Right cardiac atrium (tissue), 5 donors: Measurements from ENCODE around the gene PRMT5. TPM values are rescaled to one million over a fixed set of nuclear protein-coding genes. Genes with fewer than 3 reads are reported as not detected.

Experiments
- ATAC-seq, 2 donors: fragments of 200-7000 bp; cut with Tn5 transposase; one replicate each; pipeline versions ENCODE4 v1.8.0 to v1.9.1; 2020; ENCODE audit warnings: moderate library complexity in 2 of 2, mild to moderate bottlenecking in 1 of 2
- DNase-seq, 3 donors: peaks; one replicate each; pipeline ENCODE4 v3.0.0-alpha.2; 2020
- H3K27ac ChIP-seq: one replicate; pipeline ENCODE4 v1.5.1; 2013; ENCODE audit warnings: mild to moderate bottlenecking, low read length, control low read depth, moderate library complexity
- H3K27me3 ChIP-seq: one replicate; pipeline ENCODE4 v1.6.1; 2013; ENCODE audit not compliant: control insufficient read depth, insufficient read depth
- H3K4me1 ChIP-seq: one replicate; pipeline ENCODE4 v1.6.1; 2013; ENCODE audit warnings: low read length; ENCODE audit not compliant: control insufficient read depth, insufficient read depth
- H3K4me3 ChIP-seq: one replicate; pipeline ENCODE4 v1.5.1; 2013; ENCODE audit warnings: low read length, control low read depth
- H3K9me3 ChIP-seq: one replicate; pipeline ENCODE4 v1.6.1; 2013; ENCODE audit warnings: low read length; ENCODE audit not compliant: control insufficient read depth
- WGBS: extraction: QIAGEN DNeasy Blood & Tissue Kit; methylation state at CpG from one replicate; pipeline ENCODE4 v1.1.7; 2013; 5-methylcytosine and 5-hydroxymethylcytosine counted together
- intact Hi-C, 4 donors: fragments of 100-400 bp; cut with DNase I; formaldehyde crosslinking; loops; one replicate each; pipeline versions ENCODE4 v1.11.0 to v1.14.0; 2022 to 2023
- polyA plus RNA-seq: library from polyadenylated mRNA; stranded (reverse); fragments of 200-250 nt; gene quantifications from one replicate; pipeline ENCODE4 v1.2.3, GENCODE V29; 2013
- total RNA-seq, 4 donors: library from RNA; stranded (reverse); fragmentation: NEBNext Ultra II Directional; extraction: Animal tissue kit (Norgen Biotek cat#: 25700); gene quantifications; one replicate each; pipeline ENCODE4 v1.2.1, GENCODE V29; 2021
- donor health status: healthy with polysubstance abuse.
- donor health status: DM: no; HTN: yes; CAD: no.
- donor health status: DM: no; HTN: no; CAD: no.
- donor health status: DM: no; HTN: yes; CAD: no; lungs with severe emphysema.
- donor health status: DM: yes; HTN: yes; CAD: no.

The PRMT5 gene
- total and polyA plus RNA-seq, 5 donors: 22.0 to 52.1 (median 47.2) TPM

DNA sequence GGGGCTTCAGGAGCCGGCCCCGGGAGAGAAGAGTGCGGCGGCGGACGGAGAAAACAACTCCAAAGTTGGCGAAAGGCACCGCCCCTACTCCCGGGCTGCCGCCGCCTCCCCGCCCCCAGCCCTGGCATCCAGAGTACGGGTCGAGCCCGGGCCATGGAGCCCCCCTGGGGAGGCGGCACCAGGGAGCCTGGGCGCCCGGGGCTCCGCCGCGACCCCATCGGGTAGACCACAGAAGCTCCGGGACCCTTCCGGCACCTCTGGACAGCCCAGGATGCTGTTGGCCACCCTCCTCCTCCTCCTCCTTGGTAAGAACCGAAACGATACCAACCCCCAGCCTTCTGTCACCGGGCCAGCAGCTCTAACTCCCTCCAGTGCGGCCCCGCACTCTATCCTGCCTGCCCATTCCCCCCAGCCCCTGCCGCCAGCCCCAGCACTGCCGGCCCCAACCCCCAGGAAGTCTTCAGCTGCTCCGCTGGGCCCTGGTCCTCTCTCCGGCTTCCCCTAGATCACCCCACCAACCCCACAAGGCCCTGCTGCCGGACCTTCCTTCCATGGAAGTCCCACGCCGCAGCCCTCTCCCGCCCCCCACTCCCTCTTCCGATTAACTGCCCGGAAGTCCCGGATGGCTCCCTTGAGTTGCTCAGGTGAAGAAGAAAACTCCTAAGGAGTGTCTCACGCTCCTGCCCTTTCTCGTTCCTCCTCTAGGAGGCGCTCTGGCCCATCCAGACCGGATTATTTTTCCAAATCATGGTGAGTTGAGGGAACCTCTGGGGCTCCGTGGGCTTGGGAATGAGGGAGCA lies 56.9 kb downstream of the PRMT5 start:
- Histone ChIP-seq H3K4me1 (peaks cover 5% of the 10 kb centered on the region), H3K9me3 (no peaks in the 10 kb centered on the region), H3K4me3 (peak overlapping the region; percentile 72), H3K27ac (peak overlapping the region; percentile 81), H3K27me3 (no peaks in the 10 kb centered on the region)
- DNase-seq (peak; percentile 75 to 91 (median 88)), ATAC-seq (peak; percentile 58 to 64)
- intact Hi-C loops: no loop called here
- under 1% methylated on average over 45 of the region's 45 CpGs for WGBS

- peaks cover 5% of the 10 kb centered on the region for H3K4me1 ChIP-seq
- intact Hi-C loops: no loop called here
- H3K27ac ChIP-seq: peak within 1 kb of the TSS; percentile 81
- WGBS: under 1% methylated on average over 50 of the region's 50 CpGs
- ATAC-seq: peak; percentile 97
- no peaks in the 10 kb centered on the region for H3K9me3 ChIP-seq
- DNase-seq: peak; percentile 92 to 97 (median 97)
- peak within 1 kb of the TSS; percentile 72 for H3K4me3 ChIP-seq
- no peaks in the 10 kb centered on the region for H3K27me3 ChIP-seq
Measured at GRCh38 chr14:22871224-22872032, 57.7 kb downstream of the PRMT5 start, which contains the start of gene LRP10. TSS of gene LRP10 (plus strand) at chr14:22871740. CDS start at chr14:22872304, 564 bp downstream.

GRCh38 chr14:22870811-22871223 lies 58.4 kb downstream of the PRMT5 start:
- H3K4me1 ChIP-seq: peaks cover 5% of the 10 kb centered on the region

More at GRCh38 chr14:22870811-22871223, 58.4 kb downstream of the PRMT5 start:
- ATAC-seq (peak; percentile 4 to 6), DNase-seq (no peak)
- no peaks in the 10 kb centered on the region for H3K27me3 ChIP-seq
- peak overlapping the region; percentile 72 for H3K4me3 ChIP-seq
- WGBS: 4% methylated on average over 1 of the region's 1 CpG
- H3K27ac ChIP-seq: peak overlapping the region; percentile 81
- no peaks in the 10 kb centered on the region for H3K9me3 ChIP-seq
- intact Hi-C loops: no loop called here

Other genes with a start within 250 kb of the PRMT5 start
- 100 to 1,000 TPM in 3 of 4 donors, 10 to 100 TPM in 1; 92.6 to 123 (median 114) TPM for gene OXA1L, start 162.7 kb downstream of the PRMT5 start, total RNA-seq
- 134 TPM for gene OXA1L, start 162.7 kb downstream of the PRMT5 start, polyA plus RNA-seq
- 10 to 100 TPM in 1 of 4 donors, 1 to 10 TPM in 3; 5.7 to 13.6 (median 7.5) TPM for gene SLC7A7, start 113.9 kb downstream of the PRMT5 start, total RNA-seq
- 3.1 TPM for gene SLC7A7, start 113.9 kb downstream of the PRMT5 start, polyA plus RNA-seq
- 100 to 1,000 TPM in 1 of 4 donors, 10 to 100 TPM in 3; 86.2 to 115 (median 91.1) TPM for gene MRPL52, start 99.5 kb downstream of the PRMT5 start, total RNA-seq
- 113 TPM for gene MRPL52, start 99.5 kb downstream of the PRMT5 start, polyA plus RNA-seq
- gene MMP14, start 92.8 kb downstream of the PRMT5 start, total RNA-seq: 10 to 100 TPM; 45.3 to 64.1 (median 50.0) TPM
- gene MMP14, start 92.8 kb downstream of the PRMT5 start, polyA plus RNA-seq: 33.3 TPM
- 10 to 100 TPM; 66.2 to 89.7 (median 76.5) TPM for gene LRP10, start 57.6 kb downstream of the PRMT5 start, total RNA-seq
- gene LRP10, start 57.6 kb downstream of the PRMT5 start, polyA plus RNA-seq: 28.7 TPM
- gene REM2, start 46.2 kb downstream of the PRMT5 start, total RNA-seq: under 1 TPM in 1 of 4 donors, not detected in 3; 0.25 TPM
- gene REM2, start 46.2 kb downstream of the PRMT5 start, polyA plus RNA-seq: 0.07 TPM
- 10 to 100 TPM; 56.0 to 66.3 (median 61.6) TPM for gene RBM23, start 10.2 kb downstream of the PRMT5 start, total RNA-seq
- gene RBM23, start 10.2 kb downstream of the PRMT5 start, polyA plus RNA-seq: 26.0 TPM
- 10 to 100 TPM; 16.5 to 33.5 (median 27.2) TPM for gene HAUS4, start 27.7 kb upstream of the PRMT5 start, total RNA-seq
- 29.6 TPM for gene HAUS4, start 27.7 kb upstream of the PRMT5 start, polyA plus RNA-seq
- gene AJUBA, start 53.2 kb upstream of the PRMT5 start, total RNA-seq: 1 to 10 TPM; 5.7 to 6.9 (median 6.6) TPM
- gene AJUBA, start 53.2 kb upstream of the PRMT5 start, polyA plus RNA-seq: 4.8 TPM
- 10 to 100 TPM in 1 of 4 donors, 1 to 10 TPM in 3; 5.8 to 11.4 (median 6.7) TPM for gene C14orf93, start 80.8 kb upstream of the PRMT5 start, total RNA-seq
- 4.1 TPM for gene C14orf93, start 80.8 kb upstream of the PRMT5 start, polyA plus RNA-seq
- gene PSMB5, start 105.5 kb upstream of the PRMT5 start, total RNA-seq: 100 to 1,000 TPM; 108 to 126 (median 112) TPM
- 140 TPM for gene PSMB5, start 105.5 kb upstream of the PRMT5 start, polyA plus RNA-seq
- not detected for gene PSMB11, start 112.8 kb upstream of the PRMT5 start, total RNA-seq
- gene PSMB11, start 112.8 kb upstream of the PRMT5 start, polyA plus RNA-seq: not detected
- gene CDH24, start 128.1 kb upstream of the PRMT5 start, total RNA-seq: 1 to 10 TPM in 3 of 4 donors, under 1 TPM in 1; 0.95 to 2.3 (median 2.2) TPM
- gene CDH24, start 128.1 kb upstream of the PRMT5 start, polyA plus RNA-seq: 2.5 TPM
- gene ACIN1, start 165.8 kb upstream of the PRMT5 start, total RNA-seq: 10 to 100 TPM; 78.9 to 87.8 (median 84.8) TPM
- 67.1 TPM for gene ACIN1, start 165.8 kb upstream of the PRMT5 start, polyA plus RNA-seq
- 10 to 100 TPM; 30.2 to 43.9 (median 41.2) TPM for gene C14orf119, start 166.1 kb upstream of the PRMT5 start, total RNA-seq
- gene C14orf119, start 166.1 kb upstream of the PRMT5 start, polyA plus RNA-seq: 27.3 TPM
- gene CIROP, start 175.6 kb upstream of the PRMT5 start, total RNA-seq: not detected
- gene CIROP, start 175.6 kb upstream of the PRMT5 start, polyA plus RNA-seq: not detected
- gene CEBPE, start 189.9 kb upstream of the PRMT5 start, total RNA-seq: not detected
- gene CEBPE, start 189.9 kb upstream of the PRMT5 start, polyA plus RNA-seq: not detected